HG02610 (cell line): Measurements from ENCODE around the gene GINS1.
"Not testable (repeated sequence)": the region's sequence is repeated elsewhere in the genome, so short reads cannot be mapped to it uniquely, and the experiment has no call there.

Experiments used
- ATAC-seq: cut with Tn5 transposase; IDR thresholded peaks from one replicate; pipeline ENCODE4 v1.9.1; 2021; ENCODE audit warnings: mild to moderate bottlenecking, moderate library complexity; ENCODE audit not compliant: unreplicated experiment

The GINS1 gene

GRCh38 chr20:25389858-25390537 is 17.5 kb upstream of the GINS1 start:
- ATAC-seq, result peak; percentile 20

- peak; percentile 95 for ATAC-seq
Observed at GRCh38 chr20:25390538-25391528, 16.6 kb upstream of the GINS1 start, which contains the start of gene ABHD12. Gene ABHD12 (minus strand): TSS chr20:25390835. CDS start chr20:25390703, 132 bp downstream.

- no peak for ATAC-seq
Observed at GRCh38 chr20:25394276-25394675, 13.2 kb upstream of the GINS1 start.

GRCh38 chr20:25394996-25395395 is 12.5 kb upstream of the GINS1 start:
- no peak for ATAC-seq

- ATAC-seq, result no peak
Observed at GRCh38 chr20:25397096-25397495, 10.4 kb upstream of the GINS1 start.

- no peak for ATAC-seq
Observed at GRCh38 chr20:25397821-25398220, 9.7 kb upstream of the GINS1 start.

GRCh38 chr20:25398376-25399036 is 9.0 kb upstream of the GINS1 start:
- ATAC-seq, result no peak

- no peak for ATAC-seq
Observed at GRCh38 chr20:25399037-25399430, 8.4 kb upstream of the GINS1 start.

- ATAC-seq, result not testable (repeated sequence)
Observed at GRCh38 chr20:25400291-25400732, 7.2 kb upstream of the GINS1 start.

- ATAC-seq, result no peak
Observed at GRCh38 chr20:25402583-25402982, 4.9 kb upstream of the GINS1 start.

GRCh38 chr20:25408170-25408547 is 686 bp downstream of the GINS1 start:
- no peak for ATAC-seq

- no peak for ATAC-seq
Observed at GRCh38 chr20:25408890-25409289, 1.4 kb downstream of the GINS1 start.

GRCh38 chr20:25418776-25419175 is 11.3 kb downstream of the GINS1 start:
- ATAC-seq, result no peak

- no peak for ATAC-seq
Observed at GRCh38 chr20:25421102-25421501, 13.6 kb downstream of the GINS1 start.

GRCh38 chr20:25422032-25422431 is 14.6 kb downstream of the GINS1 start:
- ATAC-seq, result no peak

GRCh38 chr20:25424536-25424935 is 17.1 kb downstream of the GINS1 start:
- no peak for ATAC-seq

GRCh38 chr20:25437153-25437581 is 29.7 kb downstream of the GINS1 start:
- no peak for ATAC-seq

GRCh38 chr20:25439328-25439727 is 31.9 kb downstream of the GINS1 start:
- ATAC-seq, result no peak

- no peak for ATAC-seq
Observed at GRCh38 chr20:25444556-25444955, 37.1 kb downstream of the GINS1 start.

- ATAC-seq, result no peak
Observed at GRCh38 chr20:25447671-25448070, 40.2 kb downstream of the GINS1 start.

- ATAC-seq, result no peak
Observed at GRCh38 chr20:25452333-25452732, 44.9 kb downstream of the GINS1 start.
